ENCODE results near the gene CTDSP1.

DNA sequence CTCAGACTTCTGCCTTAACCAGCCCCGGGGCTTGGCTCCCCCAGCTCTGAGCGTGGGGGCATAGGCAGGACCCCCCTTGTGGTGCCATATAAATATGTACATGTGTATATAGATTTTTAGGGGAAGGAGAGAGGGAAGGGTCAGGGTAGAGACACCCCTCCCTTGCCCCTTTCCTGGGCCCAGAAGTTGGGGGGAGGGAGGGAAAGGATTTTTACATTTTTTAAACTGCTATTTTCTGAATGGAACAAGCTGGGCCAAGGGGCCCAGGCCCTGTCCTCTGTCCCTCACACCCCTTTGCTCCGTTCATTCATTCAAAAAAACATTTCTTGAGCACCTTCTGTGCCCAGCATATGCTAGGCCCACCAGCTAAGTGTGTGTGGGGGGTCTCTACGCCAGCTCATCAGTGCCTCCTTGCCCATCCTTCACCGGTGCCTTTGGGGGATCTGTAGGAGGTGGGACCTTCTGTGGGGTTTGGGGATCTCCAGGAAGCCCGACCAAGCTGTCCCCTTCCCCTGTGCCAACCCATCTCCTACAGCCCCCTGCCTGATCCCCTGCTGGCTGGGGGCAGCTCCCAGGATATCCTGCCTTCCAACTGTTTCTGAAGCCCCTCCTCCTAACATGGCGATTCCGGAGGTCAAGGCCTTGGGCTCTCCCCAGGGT is 5.5 kb downstream of the CTDSP1 start:
- TF ChIP-seq POLR2A (IDR thresholded peaks at IDR 0.05), result no peak
- TF ChIP-seq, protein P1, sequence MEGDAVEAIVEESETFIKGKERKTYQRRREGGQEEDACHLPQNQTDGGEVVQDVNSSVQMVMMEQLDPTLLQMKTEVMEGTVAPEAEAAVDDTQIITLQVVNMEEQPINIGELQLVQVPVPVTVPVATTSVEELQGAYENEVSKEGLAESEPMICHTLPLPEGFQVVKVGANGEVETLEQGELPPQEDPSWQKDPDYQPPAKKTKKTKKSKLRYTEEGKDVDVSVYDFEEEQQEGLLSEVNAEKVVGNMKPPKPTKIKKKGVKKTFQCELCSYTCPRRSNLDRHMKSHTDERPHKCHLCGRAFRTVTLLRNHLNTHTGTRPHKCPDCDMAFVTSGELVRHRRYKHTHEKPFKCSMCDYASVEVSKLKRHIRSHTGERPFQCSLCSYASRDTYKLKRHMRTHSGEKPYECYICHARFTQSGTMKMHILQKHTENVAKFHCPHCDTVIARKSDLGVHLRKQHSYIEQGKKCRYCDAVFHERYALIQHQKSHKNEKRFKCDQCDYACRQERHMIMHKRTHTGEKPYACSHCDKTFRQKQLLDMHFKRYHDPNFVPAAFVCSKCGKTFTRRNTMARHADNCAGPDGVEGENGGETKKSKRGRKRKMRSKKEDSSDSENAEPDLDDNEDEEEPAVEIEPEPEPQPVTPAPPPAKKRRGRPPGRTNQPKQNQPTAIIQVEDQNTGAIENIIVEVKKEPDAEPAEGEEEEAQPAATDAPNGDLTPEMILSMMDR (IDR thresholded peaks at IDR 0.05), result no peak

Data from heart left ventricle (tissue), 13 donors.